Stimulated activated CD8-positive, alpha-beta memory T cell treated with anti-CD3 and anti-CD28 coated beads, Interleukin-15, amount 100 ng/mL, for 24 hours (primary cell): Measurements from ENCODE around the gene SLC16A12.
A peak's percentile ranks its signal among the peaks of the same experiment; 100 is the strongest.
"Not testable (repeated sequence)": the region's sequence is repeated elsewhere in the genome, so short reads cannot be mapped to it uniquely, and the experiment has no call there.

Experiments
- DNase-seq: peaks from one replicate; pipeline ENCODE4 v3.0.0-alpha.2; 2020; ENCODE audit warnings: low read depth

SLC16A12 gene

GRCh38 chr10:89416465-89416864 is 118.9 kb downstream of the SLC16A12 start:
- DNase-seq: no peak

- DNase-seq: peak; percentile 12
Observed at GRCh38 chr10:89414879-89415821, 120.2 kb downstream of the SLC16A12 start.

DNA sequence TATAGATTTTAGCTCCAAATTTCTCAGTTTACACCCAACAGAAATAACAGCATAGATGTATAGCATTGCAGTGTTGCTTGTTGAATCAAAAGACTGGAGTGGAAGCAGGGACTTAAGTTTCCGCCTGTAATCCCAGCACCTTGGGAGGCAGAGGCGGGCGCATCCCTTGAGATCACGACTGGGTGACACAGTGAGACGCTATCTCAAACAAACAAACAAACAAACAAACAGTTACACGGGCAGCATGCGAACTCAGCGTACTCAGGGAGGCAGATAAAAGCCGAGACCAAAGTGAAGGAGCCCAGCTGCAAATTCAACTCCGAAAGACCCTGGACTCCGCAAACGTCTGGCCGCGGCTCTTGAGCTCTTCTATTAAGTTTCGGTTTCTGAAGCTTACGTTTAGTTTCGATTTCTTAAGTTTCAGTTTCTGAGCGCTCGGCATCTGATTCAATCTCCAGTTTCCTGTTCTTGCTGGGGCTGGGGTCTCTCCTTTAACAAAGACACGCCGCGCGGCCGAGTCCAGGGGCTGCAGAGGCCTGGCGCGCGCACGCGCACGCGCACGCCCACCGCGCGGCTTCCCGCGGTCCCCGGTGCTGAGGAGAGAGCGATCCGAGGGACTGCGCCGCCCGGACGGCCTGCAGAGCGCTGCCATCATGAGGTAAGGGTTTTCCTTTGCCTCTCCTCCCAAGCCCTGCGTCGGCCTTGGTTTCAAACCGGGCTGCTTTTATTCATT is 121.1 kb downstream of the SLC16A12 start, which contains the start of gene IFIT5:
Gene IFIT5 (plus strand): TSS at position 423 of the 733 bp plus-strand sequence. CDS start 231 bp downstream, at position 654.
- DNase-seq: peak; percentile 33

DNA sequence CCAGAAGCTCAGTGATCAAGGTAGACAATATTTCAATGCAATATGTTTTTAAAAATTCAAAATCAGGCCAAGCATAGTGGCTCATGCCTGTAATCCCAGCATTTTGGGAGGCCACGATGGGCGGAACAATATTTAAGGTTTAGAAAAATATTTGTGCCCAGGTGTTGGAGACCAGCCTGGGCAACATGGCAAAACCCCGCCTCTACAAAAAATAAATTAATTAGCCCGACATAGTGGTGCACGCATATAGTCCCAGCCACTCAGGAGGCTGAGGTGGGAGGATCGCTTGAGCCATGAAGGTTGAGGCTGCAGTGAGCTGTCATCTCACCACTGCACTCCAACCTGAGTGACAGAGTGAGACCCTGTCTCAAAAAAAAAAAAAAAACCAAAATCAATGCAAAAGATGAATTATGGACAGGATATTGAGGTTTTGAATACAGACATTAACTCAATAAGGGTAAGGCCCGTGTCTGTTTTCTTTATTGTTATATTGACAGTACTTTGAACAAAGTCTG is 121.9 kb downstream of the SLC16A12 start:
- no peak for DNase-seq

DNA sequence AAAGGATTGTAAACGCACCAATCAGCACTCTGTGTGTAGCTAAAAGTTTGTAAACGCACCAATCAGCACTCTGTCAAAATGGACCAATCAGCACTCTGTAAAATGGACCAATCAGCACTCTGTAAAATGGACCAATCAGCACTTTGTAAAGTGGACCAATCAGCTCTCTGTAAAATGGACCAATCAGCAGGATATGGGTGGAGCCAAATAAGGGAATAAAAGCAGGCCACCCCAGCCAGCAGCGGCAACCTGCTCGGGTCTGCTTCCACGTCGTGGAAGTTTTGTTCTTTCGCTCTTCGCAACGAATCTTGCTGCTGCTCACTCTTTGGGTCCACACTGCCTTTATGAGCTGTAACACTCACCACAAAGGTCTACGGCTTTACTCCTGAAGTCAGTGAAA is 123.1 kb downstream of the SLC16A12 start:
- DNase-seq: not testable (repeated sequence)

GRCh38 chr10:89411135-89411534 is 124.3 kb downstream of the SLC16A12 start:
- not testable (repeated sequence) for DNase-seq

GRCh38 chr10:89410551-89410950 is 124.8 kb downstream of the SLC16A12 start:
- DNase-seq: not testable (repeated sequence)

- not testable (repeated sequence) for DNase-seq
Observed at GRCh38 chr10:89409282-89409681, 126.1 kb downstream of the SLC16A12 start.

GRCh38 chr10:89407792-89408191 is 127.6 kb downstream of the SLC16A12 start:
- DNase-seq: not testable (repeated sequence)

GRCh38 chr10:89406178-89406577 is 129.2 kb downstream of the SLC16A12 start:
- DNase-seq: not testable (repeated sequence)

DNA sequence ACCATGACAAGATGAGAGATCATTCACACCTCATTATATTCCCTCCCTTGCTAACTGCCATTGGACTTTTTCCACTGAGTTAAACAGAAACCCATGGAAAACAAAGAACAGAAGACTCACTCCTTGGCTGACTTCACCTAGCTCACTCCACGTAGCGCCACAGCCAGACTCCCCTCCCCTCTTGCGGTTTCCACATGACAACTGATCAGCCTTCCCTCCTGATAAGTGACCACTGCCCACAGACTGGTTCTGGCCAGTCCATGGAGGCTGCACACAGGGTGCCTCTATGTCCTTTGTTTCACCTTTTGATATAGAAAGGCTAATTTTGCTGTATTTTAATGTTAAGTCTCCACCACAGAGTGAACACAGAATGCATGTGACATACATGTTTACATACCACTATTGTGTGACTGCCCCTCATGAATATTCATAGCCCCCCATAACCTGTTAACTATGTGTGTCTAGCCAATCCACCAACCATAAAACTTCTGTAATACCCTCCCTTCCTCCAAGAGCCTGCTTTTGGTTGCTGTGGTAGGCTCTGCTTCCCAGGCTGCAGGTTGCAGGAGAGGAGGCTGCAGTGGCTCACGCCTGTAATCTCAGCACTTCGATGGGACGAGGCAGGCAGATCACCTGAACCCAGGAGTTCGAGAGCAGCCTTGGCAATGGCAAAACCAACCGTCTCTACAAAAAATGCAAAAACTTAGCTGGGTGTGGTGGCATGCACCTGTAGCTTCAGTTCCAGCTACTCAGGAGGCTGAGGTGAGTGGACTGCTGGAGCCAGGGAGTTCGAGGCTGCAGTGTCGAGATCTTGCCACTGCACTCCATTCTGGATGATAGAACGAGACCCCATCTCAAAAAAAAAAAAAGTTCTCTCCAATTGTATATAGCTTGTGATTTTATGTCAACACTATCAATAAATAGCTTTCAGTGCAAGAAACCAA is 131.0 kb downstream of the SLC16A12 start:
- DNase-seq: no peak

DNA sequence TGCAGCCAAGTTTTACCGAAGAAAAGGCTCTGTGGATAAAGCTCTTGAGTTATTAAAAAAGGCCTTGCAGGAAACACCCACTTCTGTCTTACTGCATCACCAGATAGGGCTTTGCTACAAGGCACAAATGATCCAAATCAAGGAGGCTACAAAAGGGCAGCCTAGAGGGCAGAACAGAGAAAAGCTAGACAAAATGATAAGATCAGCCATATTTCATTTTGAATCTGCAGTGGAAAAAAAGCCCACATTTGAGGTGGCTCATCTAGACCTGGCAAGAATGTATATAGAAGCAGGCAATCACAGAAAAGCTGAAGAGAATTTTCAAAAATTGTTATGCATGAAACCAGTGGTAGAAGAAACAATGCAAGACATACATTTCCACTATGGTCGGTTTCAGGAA is 132.4 kb downstream of the SLC16A12 start:
- DNase-seq: no peak

GRCh38 chr10:89399956-89400355 is 135.4 kb downstream of the SLC16A12 start:
- no peak for DNase-seq

- DNase-seq: no peak
Observed at GRCh38 chr10:89398003-89398749, 137.2 kb downstream of the SLC16A12 start.

DNA sequence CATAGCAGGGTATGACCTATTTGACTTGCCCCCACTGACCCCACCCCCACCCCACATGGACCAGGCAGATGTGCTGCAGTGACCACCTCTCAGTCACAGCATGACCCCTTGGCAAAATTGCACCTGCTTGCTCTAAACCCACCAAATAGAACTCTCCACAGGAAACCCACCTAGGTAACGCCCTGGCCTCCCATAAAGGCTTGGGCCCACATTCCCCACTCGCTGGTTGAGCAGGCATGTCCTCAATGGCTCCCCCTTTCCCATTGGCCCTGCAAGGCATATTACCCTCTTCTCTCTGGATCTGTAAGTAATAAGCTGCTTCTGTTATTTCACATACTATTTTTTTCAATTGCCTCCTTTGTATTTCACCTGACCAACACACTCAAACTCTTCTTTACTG is 140.3 kb downstream of the SLC16A12 start:
- DNase-seq: no peak

GRCh38 chr10:89393898-89394297 is 141.5 kb downstream of the SLC16A12 start:
- DNase-seq: no peak

GRCh38 chr10:89392974-89393373 is 142.4 kb downstream of the SLC16A12 start:
- DNase-seq: no peak

GRCh38 chr10:89391907-89392756 is 143.3 kb downstream of the SLC16A12 start, which contains the start of gene IFIT1:
Gene IFIT1 (plus strand): TSS chr10:89392623. CDS start chr10:89392713, 90 bp downstream.
- no peak for DNase-seq

DNA sequence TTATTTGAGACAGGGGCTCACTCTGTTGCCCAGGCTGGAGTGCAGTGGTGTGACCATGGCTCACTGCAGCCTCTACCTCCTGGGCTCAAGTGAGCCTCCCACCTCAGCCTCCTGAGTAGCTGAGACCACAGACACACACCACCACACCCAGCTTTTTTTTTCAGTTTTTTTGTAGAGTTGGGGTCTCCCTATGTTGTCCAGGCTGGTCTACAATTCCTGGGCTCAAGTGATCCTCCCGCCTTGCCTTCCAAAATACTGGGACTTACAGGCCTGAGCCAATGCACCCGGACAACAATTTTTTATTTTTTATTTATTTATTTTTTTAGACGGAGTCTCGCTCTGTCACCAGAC is 144.2 kb downstream of the SLC16A12 start:
- not testable (repeated sequence) for DNase-seq
